ENCODE data around the gene MEIS2.

DNA sequence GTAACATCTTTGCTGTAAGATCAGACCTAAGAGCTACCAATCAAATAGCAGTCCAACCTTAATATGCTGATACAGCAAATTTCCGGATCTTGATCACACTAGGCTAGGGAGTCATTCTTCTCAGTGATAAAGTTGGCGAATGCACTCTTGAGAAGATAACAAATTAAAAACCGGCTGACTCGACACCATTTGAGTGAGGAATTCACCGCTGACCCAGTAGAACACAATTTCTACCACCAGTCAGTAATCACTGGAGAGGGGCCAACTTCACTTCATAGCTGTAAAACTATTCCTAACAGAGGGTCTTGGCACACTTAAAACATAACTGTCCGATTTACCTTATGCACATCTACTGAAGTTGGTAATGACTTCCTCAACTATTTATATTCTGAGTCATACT, 47.2 kb downstream of the MEIS2 start:
- TF ChIP-seq, protein P1, sequence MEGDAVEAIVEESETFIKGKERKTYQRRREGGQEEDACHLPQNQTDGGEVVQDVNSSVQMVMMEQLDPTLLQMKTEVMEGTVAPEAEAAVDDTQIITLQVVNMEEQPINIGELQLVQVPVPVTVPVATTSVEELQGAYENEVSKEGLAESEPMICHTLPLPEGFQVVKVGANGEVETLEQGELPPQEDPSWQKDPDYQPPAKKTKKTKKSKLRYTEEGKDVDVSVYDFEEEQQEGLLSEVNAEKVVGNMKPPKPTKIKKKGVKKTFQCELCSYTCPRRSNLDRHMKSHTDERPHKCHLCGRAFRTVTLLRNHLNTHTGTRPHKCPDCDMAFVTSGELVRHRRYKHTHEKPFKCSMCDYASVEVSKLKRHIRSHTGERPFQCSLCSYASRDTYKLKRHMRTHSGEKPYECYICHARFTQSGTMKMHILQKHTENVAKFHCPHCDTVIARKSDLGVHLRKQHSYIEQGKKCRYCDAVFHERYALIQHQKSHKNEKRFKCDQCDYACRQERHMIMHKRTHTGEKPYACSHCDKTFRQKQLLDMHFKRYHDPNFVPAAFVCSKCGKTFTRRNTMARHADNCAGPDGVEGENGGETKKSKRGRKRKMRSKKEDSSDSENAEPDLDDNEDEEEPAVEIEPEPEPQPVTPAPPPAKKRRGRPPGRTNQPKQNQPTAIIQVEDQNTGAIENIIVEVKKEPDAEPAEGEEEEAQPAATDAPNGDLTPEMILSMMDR (IDR thresholded peaks at IDR 0.05; ENCODE audit: poor library complexity, severe bottlenecking), result no peak
- no peak for TF ChIP-seq REST (IDR thresholded peaks at IDR 0.05; ENCODE audit: borderline replicate concordance)
- TF ChIP-seq MXI1 (conservative IDR thresholded peaks at IDR 0.05; ENCODE audit: poor library complexity, severe bottlenecking), result no peak
- TF ChIP-seq RAD21 (conservative IDR thresholded peaks at IDR 0.05), result no peak
